PC-9 (cell line): ENCODE data around the gene PPP2R1B. TPM values are rescaled to one million over a fixed set of nuclear protein-coding genes. Genes with fewer than 3 reads are reported as not detected.

Experiments
- BruUV-seq: library from RNA; stranded (reverse); fragments of 400-500 nt; replicated peaks from 2 replicates; lab custom pipeline; 2021; lab: Mats Ljungman, UMichigan
- CTCF ChIA-PET: fragments of 300-600 bp; sonication (Branson Sonifier 250); formaldehyde crosslinking; loops from one replicate; lab custom pipeline; 2022; ENCODE audit warnings: antibody characterized with exemption; lab: Charles Lee
- POLR2A ChIA-PET: fragments of 300-600 bp; sonication (Branson Sonifier 250); formaldehyde crosslinking; loops from one replicate; lab custom pipeline; 2022; ENCODE audit warnings: antibody characterized with exemption; ENCODE audit not compliant: unreplicated experiment; lab: Charles Lee
- DNase-seq, 2 experiments: peaks; one replicate each; pipeline versions ENCODE4 v3.0.0 to v3.0.0-alpha.2; 2015 to 2022; ENCODE audit warnings: mixed read lengths in 1 of 2
- H2AFZ ChIP-seq: fragments of 200-600 bp; sonication (generic); 2 replicates; pipeline ENCODE4 v1.8.1; 2017; ENCODE audit warnings: antibody characterized with exemption
- H3F3A ChIP-seq: fragments of 200-600 bp; sonication (generic); 2 replicates; pipeline ENCODE4 v1.8.1; 2017; ENCODE audit warnings: antibody characterized with exemption, mild to moderate bottlenecking, low read depth; ENCODE audit not compliant: insufficient read depth
- H3K27ac ChIP-seq: fragments of 200-600 bp; sonication (generic); 2 replicates; pipeline ENCODE4 v1.6.1; 2016; ENCODE audit warnings: mixed run types
- H3K27me3 ChIP-seq: fragments of 200-600 bp; sonication (generic); 2 replicates; pipeline ENCODE4 v1.6.1; 2016; ENCODE audit warnings: low read depth, mixed run types; ENCODE audit not compliant: insufficient read depth
- H3K36me3 ChIP-seq: fragments of 200-600 bp; sonication (generic); 2 replicates; pipeline ENCODE4 v1.6.1; 2016; ENCODE audit warnings: low read depth, mixed run types
- H3K4me1 ChIP-seq: fragments of 200-600 bp; sonication (generic); replicated peaks from 2 replicates; pipeline ENCODE4 v1.6.1; 2016; ENCODE audit warnings: mixed run types; ENCODE audit not compliant: insufficient read depth
- H3K4me2 ChIP-seq: fragments of 200-600 bp; sonication (generic); 2 replicates; pipeline ENCODE4 v1.6.1; 2017; ENCODE audit warnings: mixed run types
- H3K4me3 ChIP-seq: fragments of 200-600 bp; sonication (generic); 2 replicates; pipeline ENCODE4 v1.6.1; 2016; ENCODE audit warnings: mixed run types
- H3K79me2 ChIP-seq: fragments of 200-600 bp; sonication (generic); 2 replicates; pipeline ENCODE4 v1.6.1; 2017; ENCODE audit warnings: low read depth, mixed run types
- H3K9me2 ChIP-seq: fragments of 200-600 bp; sonication (generic); 2 replicates; pipeline ENCODE4 v1.8.1; 2017; ENCODE audit warnings: mild to moderate bottlenecking; ENCODE audit not compliant: insufficient read depth
- H3K9me3 ChIP-seq: fragments of 200-600 bp; sonication (generic); 2 replicates; pipeline ENCODE4 v1.8.1; 2016; ENCODE audit warnings: low read depth; ENCODE audit not compliant: insufficient read depth
- H4K20me1 ChIP-seq: fragments of 200-600 bp; sonication (generic); 2 replicates; pipeline ENCODE4 v1.8.1; 2017; ENCODE audit not compliant: insufficient read depth
- EZH2 ChIP-seq: fragments of 200-600 bp; sonication (generic); IDR thresholded peaks from 2 replicates; pipeline ENCODE4 v1.8.0; 2017; ENCODE audit warnings: antibody characterized with exemption, low read depth
- intact Hi-C: fragments of 100-400 bp; cut with micrococcal nuclease; formaldehyde crosslinking; loops from one replicate; pipeline ENCODE4 v1.10.0; 2022; ENCODE audit not compliant: unreplicated experiment
- total RNA-seq: library from RNA; stranded (reverse); gene quantifications from 2 replicates; pipeline ENCODE4 v1.2.3, GENCODE V29; 2021
- TF ChIP-seq, protein P1 (sequence below): fragments of 200-600 bp; sonication (generic); conservative IDR thresholded peaks from 2 replicates; pipeline ENCODE4 v1.6.1; 2017; ENCODE audit warnings: mixed run types, antibody characterized with exemption, mild to moderate bottlenecking, moderate library complexity

The PPP2R1B gene
- total RNA-seq, 1 experiment from 2014 or later: 36.4 TPM

GRCh38 chr11:111770581-111771134, 4.5 kb upstream of the PPP2R1B start:
- H3K79me2 ChIP-seq: peaks cover 4% of the 10 kb centered on the region
- H3K27me3 ChIP-seq: no peaks in the 10 kb centered on the region
- no peaks in the 10 kb centered on the region for H3K9me2 ChIP-seq
- TF ChIP-seq, protein P1, sequence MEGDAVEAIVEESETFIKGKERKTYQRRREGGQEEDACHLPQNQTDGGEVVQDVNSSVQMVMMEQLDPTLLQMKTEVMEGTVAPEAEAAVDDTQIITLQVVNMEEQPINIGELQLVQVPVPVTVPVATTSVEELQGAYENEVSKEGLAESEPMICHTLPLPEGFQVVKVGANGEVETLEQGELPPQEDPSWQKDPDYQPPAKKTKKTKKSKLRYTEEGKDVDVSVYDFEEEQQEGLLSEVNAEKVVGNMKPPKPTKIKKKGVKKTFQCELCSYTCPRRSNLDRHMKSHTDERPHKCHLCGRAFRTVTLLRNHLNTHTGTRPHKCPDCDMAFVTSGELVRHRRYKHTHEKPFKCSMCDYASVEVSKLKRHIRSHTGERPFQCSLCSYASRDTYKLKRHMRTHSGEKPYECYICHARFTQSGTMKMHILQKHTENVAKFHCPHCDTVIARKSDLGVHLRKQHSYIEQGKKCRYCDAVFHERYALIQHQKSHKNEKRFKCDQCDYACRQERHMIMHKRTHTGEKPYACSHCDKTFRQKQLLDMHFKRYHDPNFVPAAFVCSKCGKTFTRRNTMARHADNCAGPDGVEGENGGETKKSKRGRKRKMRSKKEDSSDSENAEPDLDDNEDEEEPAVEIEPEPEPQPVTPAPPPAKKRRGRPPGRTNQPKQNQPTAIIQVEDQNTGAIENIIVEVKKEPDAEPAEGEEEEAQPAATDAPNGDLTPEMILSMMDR: no peak
- TF ChIP-seq EZH2: no peak
- H3K9me3 ChIP-seq: no peaks in the 10 kb centered on the region
- no peak overlapping the region for H2AFZ ChIP-seq
- no peak overlapping the region for H3K4me2 ChIP-seq
- H3F3A ChIP-seq: peaks cover 12% of the 10 kb centered on the region
- intact Hi-C loops: loop anchor here (10.0 kb wide), 1 partner anchor 486 kb away; no protein-coding TSS in a partner anchor
- H3K4me1 ChIP-seq: peaks cover 20% of the 10 kb centered on the region
- no peaks in the 10 kb centered on the region for H4K20me1 ChIP-seq
- no peak overlapping the region for H3K4me3 ChIP-seq
- DNase-seq: peak in 1 of 2 experiments; percentile 45
- CTCF ChIA-PET: interaction anchor here (0.6 kb wide), 1 partner anchor 1434 kb away, joined by 3 read pairs; no protein-coding TSS in a partner anchor
- no peaks in the 10 kb centered on the region for H3K36me3 ChIP-seq
- POLR2A ChIA-PET: no interaction called here
- BruUV-seq: no TSS peak
- H3K27ac ChIP-seq: no peak overlapping the region

GRCh38 chr11:111766834-111767142, 599 bp upstream of the PPP2R1B start:
- Histone ChIP-seq H2AFZ (peak overlapping the region; percentile 93), H3K9me3 (no peaks in the 10 kb centered on the region), H3K79me2 (peaks cover 38% of the 10 kb centered on the region), H3K9me2 (no peaks in the 10 kb centered on the region), H3K4me2 (peak overlapping the region; percentile 91), H3K36me3 (peaks cover 19% of the 10 kb centered on the region), H3F3A (peaks cover 12% of the 10 kb centered on the region), H3K27me3 (no peaks in the 10 kb centered on the region), H3K27ac (peak overlapping the region; percentile 83), H4K20me1 (0 out of 2 replicates have a peak, but pooled peaks cover 8% of the 10 kb centered on the region), H3K4me3 (peak overlapping the region; percentile 66), H3K4me1 (peaks cover 27% of the 10 kb centered on the region)
- CTCF ChIA-PET: interaction anchor here (1.6 kb wide), 1 partner anchor 75 kb away, joined by 4 read pairs; no protein-coding TSS in a partner anchor
- POLR2A ChIA-PET: no interaction called here
- TF ChIP-seq, protein P1: no peak
- TF ChIP-seq EZH2: no peak
- no peak for DNase-seq
- BruUV-seq: no TSS peak
- intact Hi-C loops: no loop called here

DNA sequence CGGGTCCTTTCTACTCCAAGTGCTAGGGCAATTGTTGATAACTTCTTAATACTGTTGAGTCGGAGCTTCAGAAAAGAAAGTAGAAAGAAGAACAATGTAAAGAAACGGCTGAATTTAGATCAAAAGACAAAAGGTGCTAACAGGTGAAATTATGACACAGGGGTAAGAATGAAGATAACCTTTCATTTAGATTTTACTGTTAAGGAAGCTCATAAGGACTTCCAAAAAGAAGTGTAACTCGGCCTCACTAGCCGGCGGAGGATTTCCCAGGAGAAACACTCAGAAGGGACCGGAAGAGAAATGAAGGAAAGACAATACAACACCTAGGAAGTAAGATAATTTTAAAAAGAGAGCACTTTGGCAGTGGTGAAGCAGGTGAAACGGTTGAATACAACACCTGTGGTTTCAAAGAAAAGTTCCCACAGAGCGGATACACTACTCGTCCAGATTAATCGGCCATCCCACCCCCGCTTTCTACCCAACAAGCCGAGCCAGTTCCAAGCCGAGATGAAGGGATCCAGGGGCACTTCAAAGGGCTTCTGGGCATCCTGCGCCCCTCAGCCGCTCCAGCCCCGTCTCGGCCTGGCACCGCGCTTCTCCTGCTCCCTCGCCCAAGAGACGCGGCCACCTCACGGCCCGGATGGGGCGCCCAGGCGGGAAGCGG, 737 bp downstream of the PPP2R1B start:
- H3K79me2 ChIP-seq: peaks cover 38% of the 10 kb centered on the region
- CTCF ChIA-PET: interaction anchor here (0.6 to 1.4 kb wide), 3 partner anchors 9 to 166 kb away, joined by 3 to 5 read pairs (median 4); no protein-coding TSS in a partner anchor

More for the DNA sequence above, 737 bp downstream of the PPP2R1B start:
- Histone ChIP-seq H3K4me2 (peak overlapping the region; percentile 91), H3K9me3 (no peaks in the 10 kb centered on the region), H3K27me3 (no peaks in the 10 kb centered on the region), H3K4me1 (peaks cover 27% of the 10 kb centered on the region), H3K4me3 (peak overlapping the region; percentile 66), H3K9me2 (no peaks in the 10 kb centered on the region), H3K27ac (peak overlapping the region; percentile 32), H4K20me1 (0 out of 2 replicates have a peak, but pooled peaks cover 8% of the 10 kb centered on the region), H2AFZ (peak overlapping the region; percentile 93), H3F3A (peaks cover 12% of the 10 kb centered on the region), H3K36me3 (peaks cover 31% of the 10 kb centered on the region)
- no peak for DNase-seq
- intact Hi-C loops: no loop called here
- TSS peak; percentile 25 for BruUV-seq
- TF ChIP-seq, protein P1: no peak
- no peak for TF ChIP-seq EZH2
- POLR2A ChIA-PET: interaction anchor here (0.5 to 0.7 kb wide), 3 partner anchors 51 to 168 kb away, joined by 3 to 14 read pairs (median 5); no protein-coding TSS in a partner anchor
